GM18499 (cell line): ENCODE measurements around the gene CAMTA1.

ENCODE experiments used
- ATAC-seq: cut with Tn5 transposase; IDR thresholded peaks from one replicate; pipeline ENCODE4 v1.9.1; 2021; ENCODE audit warnings: moderate number of reproducible peaks; ENCODE audit not compliant: insufficient read depth, unreplicated experiment

The CAMTA1 gene

GRCh38 chr1:7462617-7463016 is 677.4 kb downstream of the CAMTA1 start:
- ATAC-seq, result no peak

- no peak for ATAC-seq
Observed at GRCh38 chr1:7463526-7463925, 678.3 kb downstream of the CAMTA1 start.

- no peak for ATAC-seq
Observed at GRCh38 chr1:7464736-7465135, 679.5 kb downstream of the CAMTA1 start.

- ATAC-seq, result no peak
Observed at GRCh38 chr1:7467476-7468175, 682.4 kb downstream of the CAMTA1 start.

GRCh38 chr1:7468248-7468647 is 683.0 kb downstream of the CAMTA1 start:
- no peak for ATAC-seq

GRCh38 chr1:7469255-7469938 is 684.1 kb downstream of the CAMTA1 start:
- ATAC-seq, result no peak

- ATAC-seq, result no peak
Observed at GRCh38 chr1:7470904-7471638, 685.8 kb downstream of the CAMTA1 start.

- ATAC-seq, result no peak
Observed at GRCh38 chr1:7471836-7472235, 686.6 kb downstream of the CAMTA1 start.

GRCh38 chr1:7473223-7474142 is 688.2 kb downstream of the CAMTA1 start:
- no peak for ATAC-seq

GRCh38 chr1:7474143-7474490 is 688.9 kb downstream of the CAMTA1 start:
- no peak for ATAC-seq

GRCh38 chr1:7474786-7475502 is 689.7 kb downstream of the CAMTA1 start:
- no peak for ATAC-seq

- no peak for ATAC-seq
Observed at GRCh38 chr1:7475691-7476090, 690.4 kb downstream of the CAMTA1 start.

- ATAC-seq, result no peak
Observed at GRCh38 chr1:7476402-7476801, 691.1 kb downstream of the CAMTA1 start.

- no peak for ATAC-seq
Observed at GRCh38 chr1:7476861-7477547, 691.8 kb downstream of the CAMTA1 start.

GRCh38 chr1:7477593-7477992 is 692.3 kb downstream of the CAMTA1 start:
- no peak for ATAC-seq

- ATAC-seq, result no peak
Observed at GRCh38 chr1:7478142-7478790, 693.0 kb downstream of the CAMTA1 start.

GRCh38 chr1:7478809-7479499 is 693.7 kb downstream of the CAMTA1 start:
- ATAC-seq, result no peak

- no peak for ATAC-seq
Observed at GRCh38 chr1:7479571-7479970, 694.3 kb downstream of the CAMTA1 start.
